Skeletal muscle cell (primary cell): ENCODE results near the gene SP2.

Experiments used
- DNase-seq: peaks from one replicate; pipeline ENCODE4 v3.0.0-alpha.2; 2010; ENCODE audit warnings: low read depth
- H3K4me3 ChIP-seq: 2 replicates; pipeline ENCODE4 v1.5.1; 2011; ENCODE audit warnings: low read depth, mild to moderate bottlenecking, control low read depth, low read length, moderate library complexity

The SP2 gene

DNA sequence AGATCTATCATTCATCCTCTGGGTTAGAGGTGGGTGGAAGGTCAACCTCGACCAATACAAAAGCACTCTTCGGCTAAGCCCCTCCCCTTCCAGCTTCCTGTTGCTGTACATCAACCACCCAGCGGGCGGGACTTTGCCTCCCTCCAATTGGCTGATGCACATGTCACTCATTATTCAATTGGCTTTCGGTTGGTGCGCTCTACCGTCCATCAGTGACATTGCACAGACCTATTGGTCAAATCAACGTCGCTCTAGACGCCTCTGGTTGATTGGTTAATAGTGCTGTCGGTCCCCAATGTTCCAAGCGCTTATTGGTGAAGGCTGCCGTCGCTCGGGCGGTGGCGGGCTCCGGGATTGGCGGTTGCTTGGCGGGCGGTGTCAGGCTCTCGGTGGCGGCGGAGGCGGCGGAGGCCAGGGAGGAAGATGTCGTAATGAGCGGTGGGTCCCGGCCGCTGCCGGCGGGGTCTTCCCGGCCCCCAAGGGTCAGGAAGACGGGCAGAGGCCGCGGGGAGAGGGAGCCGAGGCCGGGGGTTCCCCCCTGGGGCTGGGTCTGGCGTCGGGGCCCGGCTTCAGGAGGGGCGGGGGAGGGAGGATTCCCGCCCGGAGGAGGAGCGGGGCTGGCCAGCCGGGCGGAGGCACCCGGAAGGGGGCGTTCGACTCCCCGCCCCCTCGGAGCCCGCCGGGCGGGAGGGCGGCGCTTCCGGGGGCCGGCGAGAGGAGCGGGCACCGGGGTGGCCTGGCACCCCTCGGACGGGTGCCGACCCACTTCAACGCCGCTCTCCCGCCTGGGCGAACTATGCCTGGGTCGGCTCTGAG is at the start of gene SP2:
Gene SP2, plus strand, starts transcription at position 381 of the 816 bp plus-strand sequence. Its CDS starts 51 bp downstream, at position 432.
- peak; percentile 100 for DNase-seq

DNA sequence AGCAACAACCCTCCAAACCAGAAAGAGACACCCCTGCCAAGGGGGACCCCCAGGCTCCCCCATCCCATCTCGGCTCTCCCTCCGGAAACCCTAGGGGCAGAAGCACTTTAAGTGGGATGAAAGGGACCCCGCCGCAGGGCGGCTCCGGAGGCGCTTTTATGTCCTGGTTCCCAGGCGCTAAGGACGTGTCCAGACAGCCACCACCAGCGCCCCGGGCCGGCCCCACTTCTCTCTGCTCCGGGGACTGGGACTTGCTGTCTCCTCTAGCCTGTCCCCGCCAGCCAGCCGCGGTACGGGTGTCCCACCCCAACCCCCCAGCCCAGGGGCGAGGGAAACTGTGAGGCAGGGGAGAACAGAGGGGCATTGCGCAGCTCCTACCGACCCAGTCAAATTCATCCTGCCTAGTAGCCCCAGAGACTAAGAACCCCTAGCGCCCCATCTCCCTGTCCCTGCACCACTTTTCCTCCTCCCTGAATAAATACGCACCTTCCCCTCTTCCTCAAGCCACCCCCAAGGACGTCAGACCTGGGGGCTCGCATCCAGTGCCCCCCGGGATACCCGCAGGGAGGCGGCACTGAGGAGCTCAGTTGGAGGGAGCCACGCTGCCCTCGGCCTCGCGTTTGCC is 49.2 kb upstream of the SP2 start:
- H3K4me3 ChIP-seq, result peak overlapping the region; percentile 25
- DNase-seq, result no peak

More for the DNA sequence above, at the start of gene SP2:
- peak within 1 kb of the TSS; percentile 90 for H3K4me3 ChIP-seq

DNA sequence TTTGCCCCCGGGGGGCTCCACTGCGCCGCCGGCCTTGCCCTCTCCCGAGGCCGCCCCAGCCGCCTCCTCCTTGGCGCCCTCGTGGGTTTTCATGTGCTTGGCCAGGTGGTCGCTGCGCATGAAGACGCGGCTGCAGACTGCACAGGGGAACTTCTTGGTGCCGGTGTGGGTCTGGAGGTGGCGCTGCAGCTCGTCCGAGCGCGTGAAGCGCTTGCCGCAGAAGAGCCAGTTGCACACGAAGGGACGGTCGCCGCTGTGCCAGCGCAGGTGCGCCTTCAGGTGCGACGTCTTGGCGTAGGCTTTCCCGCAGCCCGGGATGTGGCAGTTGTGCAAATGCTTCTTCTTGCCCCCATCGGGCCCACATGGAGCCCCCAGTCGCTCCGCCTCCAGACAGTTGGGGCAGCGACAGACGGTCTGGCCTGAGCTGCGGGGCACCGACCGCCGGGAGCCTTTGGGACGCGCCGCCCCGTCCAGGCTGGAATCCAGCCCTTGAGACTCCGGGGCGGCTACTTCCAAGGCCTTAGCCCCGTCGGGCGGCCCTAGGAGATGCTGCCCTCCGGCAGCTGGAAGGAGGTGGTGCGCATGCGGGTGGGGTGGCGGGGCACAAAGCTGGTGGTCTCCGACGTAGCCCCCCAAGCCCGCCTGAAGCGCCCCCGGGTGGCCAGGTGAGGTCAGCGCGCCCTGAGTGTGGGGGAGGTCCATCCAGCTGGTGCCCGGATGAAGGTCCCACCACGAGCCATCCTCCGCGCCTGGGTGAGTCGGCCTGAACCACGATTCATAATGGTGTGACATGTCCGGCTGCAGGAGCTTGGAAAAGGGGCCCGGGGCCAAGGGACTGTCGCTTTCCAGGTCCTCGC is 48.5 kb upstream of the SP2 start:
- DNase-seq, result no peak
- peak overlapping the region; percentile 25 for H3K4me3 ChIP-seq

DNA sequence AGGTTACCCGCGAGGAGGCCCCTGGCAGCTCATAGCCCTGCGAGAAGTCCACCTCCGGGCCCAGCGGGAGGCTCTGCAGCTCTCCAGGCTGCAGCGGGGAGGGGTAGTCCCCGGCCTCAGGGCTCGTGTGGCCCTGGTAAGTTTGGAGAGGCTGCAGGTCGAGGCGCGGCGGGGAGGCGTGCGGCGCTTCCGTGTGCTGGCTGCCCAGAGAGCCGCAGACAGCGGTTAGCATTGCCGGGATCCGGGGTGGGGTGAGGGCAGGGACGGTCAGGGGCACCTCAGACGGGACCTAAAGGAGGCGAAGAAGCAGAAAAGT is 47.9 kb upstream of the SP2 start:
- H3K4me3 ChIP-seq, result no peak overlapping the region
- no peak for DNase-seq

DNA sequence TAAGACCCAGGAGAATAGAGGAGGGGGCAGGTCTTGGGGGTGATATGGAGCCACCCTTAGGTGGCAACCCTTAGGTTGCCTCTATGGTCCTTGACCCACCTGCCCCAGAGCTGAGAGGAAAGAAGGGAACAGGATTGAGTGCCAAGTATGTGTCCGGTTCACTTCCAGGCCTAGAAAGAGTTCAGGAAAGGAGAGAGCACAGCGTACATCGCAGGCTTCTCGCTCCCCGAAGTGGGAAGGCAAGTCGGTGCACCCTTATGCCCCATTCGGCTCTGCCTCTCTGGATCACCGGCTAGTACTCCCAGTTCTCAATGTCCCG is 45.7 kb upstream of the SP2 start:
- peak overlapping the region; percentile 38 for H3K4me3 ChIP-seq
- DNase-seq, result no peak

DNA sequence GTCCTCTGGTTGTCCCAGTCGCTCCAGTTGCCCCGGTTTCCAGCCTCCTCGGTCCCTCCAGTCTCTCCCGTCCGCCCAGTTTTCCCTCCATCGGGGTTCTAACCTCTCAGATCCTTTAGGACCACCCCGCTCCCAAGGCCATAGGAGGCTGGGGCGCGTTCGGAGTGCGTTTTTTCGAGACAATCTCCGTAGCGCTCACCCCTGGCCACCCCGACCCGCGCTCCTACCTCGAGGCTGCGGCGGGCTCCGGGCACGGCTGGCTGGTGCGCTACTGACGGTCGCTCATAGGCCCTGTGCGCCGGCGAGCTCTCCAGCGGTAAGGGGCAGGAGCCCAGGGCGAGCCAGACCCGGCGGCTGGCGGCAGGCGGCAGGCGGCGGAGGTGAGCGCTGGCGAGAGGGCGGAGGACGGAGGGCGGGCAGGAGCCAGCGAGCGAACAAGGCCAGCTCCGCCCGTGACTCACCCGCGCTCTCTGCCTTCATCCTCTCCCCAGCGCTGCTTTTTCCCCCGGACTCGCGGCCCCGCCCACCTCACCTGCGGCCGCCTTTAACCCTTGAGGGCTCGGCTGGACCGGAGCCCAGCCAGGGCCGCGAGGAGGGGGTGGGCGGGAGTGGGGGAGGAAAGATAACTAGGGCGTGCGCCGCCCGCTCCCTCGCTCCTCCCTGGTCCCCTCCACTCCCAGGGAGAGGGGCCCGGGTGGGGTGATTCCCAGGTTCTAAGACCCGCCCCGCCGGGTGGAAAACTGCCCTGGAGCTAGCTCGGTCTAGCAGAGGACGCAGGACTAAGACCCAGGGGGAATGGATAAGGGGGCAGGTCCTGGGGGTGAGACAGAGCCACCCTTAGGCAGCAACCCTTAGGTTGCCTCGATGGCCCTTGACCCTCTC is 45.1 kb upstream of the SP2 start, which contains the start of gene SP6:
Gene SP6, minus strand, starts transcription at position 472 of the 882 bp plus-strand sequence. CDS start 2,734 bp downstream, outside the sequence.
- H3K4me3 ChIP-seq, result peak within 1 kb of the TSS; percentile 38
- no peak for DNase-seq

DNA sequence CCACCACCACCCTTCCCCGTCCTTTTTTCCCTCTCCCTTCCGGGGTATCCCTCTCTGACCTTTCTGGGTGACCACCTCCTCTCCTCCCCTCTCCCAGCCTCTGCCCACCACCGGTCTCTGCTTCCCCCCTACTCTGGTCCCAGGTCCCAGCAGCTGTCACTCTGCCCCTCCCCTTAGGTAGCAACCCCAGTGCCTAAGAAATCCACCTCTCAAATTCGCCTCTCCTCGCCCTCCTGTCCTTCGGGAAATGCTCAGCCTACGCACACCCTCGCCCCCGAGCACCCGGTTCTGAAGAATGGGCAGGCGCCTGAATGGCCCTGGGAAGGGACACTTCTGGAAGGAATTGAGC is 44.3 kb upstream of the SP2 start:
- DNase-seq, result no peak
- no peak overlapping the region for H3K4me3 ChIP-seq

DNA sequence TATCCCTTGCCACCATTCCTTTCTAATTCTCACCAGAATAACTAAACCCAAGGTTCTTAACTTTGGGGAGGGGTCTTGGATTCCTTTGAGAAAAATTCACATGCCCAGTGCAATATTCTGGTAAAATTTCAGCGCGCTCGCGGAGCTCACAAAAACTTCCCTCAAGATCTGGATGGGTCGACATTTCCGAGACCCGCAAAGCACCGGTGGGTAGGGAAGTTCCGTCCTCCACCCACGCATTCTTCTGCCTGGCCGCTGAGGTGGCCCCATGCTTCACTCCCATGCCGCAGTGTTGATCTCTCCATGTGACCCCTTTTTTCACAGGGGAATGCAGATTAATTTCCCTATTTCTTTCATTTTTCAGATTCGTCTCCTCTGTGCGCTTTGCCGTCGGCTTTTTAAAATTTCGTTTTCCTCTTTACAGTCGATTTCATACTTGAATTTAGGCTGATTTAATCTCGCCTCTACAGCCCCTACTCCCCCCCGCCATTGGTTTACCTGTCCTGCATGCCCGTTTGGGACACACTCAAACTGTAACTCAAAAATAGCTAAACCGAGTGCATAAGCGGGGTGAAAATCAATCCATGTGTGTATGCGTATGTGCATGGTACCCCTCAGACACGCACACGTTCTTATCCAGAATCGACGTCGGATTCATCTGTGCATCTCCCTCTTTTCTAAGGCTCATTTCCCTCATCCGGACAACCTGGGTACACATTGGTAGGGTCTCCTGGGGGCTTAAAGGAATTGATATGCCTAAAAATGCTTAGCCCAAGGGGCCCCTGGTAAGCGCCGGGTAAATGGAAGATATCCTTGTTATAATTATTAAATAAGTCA is 43.7 kb upstream of the SP2 start:
- no peak overlapping the region for H3K4me3 ChIP-seq

DNA sequence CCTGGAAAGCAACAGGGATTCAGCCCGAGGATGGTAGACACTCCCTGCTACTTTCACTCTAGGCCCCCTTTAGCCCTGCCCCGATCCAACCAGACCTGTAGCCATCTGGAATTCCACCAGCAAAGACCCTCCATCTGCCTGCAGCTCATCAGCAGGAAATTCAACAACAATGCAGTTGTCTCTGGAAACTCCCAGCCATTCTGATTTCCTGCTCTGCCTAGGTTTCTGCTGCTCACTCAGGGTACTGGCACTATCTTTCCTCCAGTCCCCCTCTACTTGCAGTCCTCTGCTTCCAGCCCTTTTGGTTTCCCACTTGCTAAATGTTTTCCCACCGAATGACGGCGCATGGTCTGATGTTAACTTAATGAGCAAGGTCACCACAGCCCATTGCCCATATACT is 42.4 kb upstream of the SP2 start:
- no peak for DNase-seq
- no peak overlapping the region for H3K4me3 ChIP-seq

More for the DNA sequence above, 43.7 kb upstream of the SP2 start:
- no peak for DNase-seq

DNA sequence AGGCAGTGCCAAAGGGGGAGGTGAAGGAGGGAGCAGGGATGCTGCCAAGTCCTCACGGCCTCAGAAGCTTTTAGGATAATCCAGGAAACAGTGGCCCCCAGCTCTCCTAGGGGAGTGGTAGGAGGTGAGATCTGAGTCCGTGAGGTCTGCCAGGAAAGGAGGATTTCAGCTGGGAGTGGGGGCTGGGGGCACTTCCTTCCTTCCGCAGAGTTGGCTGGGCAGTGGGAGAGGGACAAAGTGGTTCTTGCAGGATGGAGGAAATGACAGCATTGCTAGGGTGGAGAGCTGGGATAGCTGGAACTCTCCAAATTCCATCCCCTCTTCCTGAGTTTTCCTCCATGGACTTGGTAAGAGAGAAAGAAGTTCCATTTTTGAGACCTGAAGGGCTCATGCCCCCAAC is 40.3 kb upstream of the SP2 start:
- DNase-seq, result no peak
- no peak overlapping the region for H3K4me3 ChIP-seq

DNA sequence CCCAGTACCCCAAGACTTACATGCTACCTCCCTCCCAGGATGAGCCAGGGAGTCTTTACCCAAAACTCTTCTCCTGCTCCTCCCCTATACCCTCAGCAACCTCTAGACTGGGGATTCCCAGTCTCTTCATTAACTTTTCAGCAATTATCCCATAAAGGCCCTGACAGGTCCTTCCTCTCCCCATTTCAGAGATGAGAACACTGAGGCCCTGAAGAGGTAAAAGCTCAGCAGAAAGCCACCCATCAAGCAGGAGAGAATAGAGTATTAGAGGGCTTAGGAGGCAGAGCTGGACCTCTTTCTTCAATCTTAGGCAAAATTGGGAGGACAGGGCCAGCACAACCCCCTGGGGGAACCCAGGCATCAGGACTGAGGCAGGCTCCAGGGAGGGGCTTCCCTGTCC is 39.2 kb upstream of the SP2 start:
- DNase-seq, result no peak
- no peak overlapping the region for H3K4me3 ChIP-seq

DNA sequence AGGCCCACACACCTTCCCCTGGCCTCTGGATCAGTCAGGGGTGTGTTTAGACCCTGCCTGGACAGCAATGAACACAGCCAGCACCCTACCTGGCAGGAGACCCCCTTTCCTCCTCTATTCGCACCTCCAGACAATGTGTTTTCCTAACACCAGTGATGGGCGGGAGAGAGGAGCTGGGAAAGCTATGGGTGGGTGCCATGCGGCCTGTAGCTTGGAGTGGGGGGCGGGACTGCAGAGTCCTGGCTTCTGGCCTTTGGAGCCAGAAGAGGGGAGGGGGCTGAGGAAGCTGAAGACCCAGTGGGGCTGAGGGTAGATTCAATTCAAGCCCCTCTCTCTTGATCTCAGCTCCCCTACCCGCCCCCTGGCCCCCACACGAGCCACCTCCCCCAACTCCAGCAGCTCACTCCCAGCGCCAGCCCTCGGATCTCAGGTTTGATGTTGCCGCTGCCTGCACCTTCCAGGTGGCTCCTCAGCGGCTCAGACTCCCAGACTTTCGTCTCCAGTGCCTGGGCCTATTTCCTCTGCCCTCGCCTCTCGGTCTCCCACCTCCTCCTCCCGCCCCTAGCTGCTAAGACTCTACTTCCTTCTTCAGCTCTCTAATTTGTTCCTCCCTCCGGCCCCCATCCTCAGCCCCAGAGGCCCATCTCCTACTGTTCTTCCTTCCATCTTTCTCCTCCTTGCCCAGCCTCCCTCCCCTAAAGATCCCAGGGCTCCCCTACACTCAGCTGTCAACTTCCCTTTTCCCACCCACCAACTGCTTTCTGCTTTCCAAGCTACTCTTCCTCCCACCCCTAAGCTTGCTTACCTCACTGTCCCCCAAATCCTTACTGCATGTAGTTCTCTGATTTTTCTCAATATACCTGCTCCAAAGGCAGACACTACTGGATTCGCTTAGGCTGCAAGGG is 38.2 kb upstream of the SP2 start:
- no peak for DNase-seq
- H3K4me3 ChIP-seq, result no peak overlapping the region

DNA sequence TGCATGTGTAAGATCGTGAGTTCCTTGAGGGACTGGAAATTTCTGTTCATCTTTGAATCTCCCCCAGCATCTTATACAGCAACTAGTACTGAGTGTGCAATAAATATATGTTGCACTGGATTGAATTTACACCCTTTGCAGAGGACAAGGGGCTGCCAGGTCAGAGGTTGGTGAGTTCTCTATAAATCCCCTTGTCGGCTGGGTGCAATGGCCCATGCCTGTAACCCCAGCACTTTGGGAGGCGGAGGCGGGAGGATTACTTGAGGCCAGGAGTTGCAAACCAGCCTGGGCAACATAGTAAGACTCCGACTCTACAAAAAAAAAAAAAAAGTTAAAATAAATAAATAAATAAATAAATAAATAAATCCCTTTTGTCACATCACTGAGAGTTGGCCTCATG is 35.6 kb upstream of the SP2 start:
- no peak overlapping the region for H3K4me3 ChIP-seq
- DNase-seq, result no peak

DNA sequence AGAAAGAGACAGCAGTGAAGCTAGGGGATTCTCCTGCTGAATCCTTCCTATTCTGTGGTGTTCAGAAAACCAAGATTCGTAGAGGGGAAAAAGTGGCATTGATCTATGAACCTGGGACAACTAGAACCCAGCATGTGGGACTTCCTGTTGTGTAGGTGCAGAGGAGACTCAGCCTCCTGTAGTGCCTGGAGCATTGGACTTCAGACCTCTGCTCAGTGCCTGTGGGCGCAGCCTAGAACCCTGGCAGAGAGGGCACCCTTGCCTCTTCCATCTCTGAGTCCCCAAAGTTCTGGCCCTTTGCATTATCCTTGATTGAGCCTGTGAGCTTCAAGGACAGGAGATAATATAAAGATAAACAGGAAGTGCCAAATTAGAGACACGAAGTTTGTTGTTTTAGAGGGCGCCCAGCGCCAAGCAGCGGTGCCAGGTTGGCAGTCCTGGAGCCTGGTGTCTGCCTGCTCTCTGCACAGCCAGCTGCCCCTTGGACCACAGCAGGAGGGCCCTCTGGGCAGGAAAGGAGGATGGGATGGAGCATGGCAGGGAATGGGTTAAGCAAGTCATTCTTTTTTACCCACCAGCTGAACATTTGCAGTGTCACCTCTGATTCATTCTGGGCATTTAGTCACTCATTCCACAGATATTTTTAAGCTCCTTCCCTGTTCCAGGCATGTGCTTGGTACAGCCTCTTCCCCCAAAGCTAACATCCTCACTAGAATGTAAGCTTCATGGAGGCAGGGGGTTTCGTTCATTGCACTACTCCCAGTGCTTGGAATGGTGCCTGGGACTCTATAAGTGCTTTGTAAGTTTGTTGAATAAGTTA is 33.2 kb upstream of the SP2 start:
- no peak overlapping the region for H3K4me3 ChIP-seq
- no peak for DNase-seq

DNA sequence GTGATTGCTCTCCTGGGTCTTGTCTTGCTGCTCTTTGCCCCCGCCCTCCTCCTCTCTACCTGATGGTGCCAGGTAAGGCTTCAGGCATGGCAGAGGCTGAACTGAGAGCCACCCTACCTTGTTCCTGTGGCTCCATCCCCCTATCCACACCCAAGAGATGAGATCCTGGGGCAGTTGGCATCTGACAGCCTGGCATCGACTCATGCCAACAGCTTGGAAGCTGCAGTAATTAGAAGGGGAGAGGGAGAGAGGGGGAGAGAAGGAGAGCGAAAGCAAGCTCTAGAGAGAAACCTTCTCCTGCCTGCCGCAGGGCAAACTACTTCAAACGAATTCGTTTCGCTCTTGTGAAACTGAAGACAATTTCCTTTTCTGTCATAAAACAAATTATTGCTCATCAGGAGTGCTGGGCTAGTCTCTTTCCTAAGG is 31.2 kb upstream of the SP2 start:
- no peak overlapping the region for H3K4me3 ChIP-seq
- no peak for DNase-seq

DNA sequence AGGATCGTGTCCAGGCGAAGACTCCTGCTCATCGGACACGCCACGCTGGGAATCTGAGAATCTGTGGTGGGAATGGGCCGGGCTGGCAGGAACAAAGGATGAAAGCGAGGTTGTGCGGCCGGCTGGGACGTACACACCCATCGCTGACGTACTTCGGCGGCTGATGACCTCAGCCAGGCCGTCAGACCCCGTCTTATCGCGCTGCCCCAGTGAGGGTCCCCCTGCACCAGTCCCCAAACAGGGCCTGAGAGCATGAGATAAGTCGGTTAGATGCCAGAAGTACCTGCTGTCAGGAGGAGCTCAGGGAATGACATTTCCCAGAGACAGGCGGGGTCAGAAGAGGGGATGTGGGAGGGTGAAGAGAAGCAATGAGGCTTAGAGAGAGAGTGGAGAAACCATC is 29.1 kb upstream of the SP2 start:
- no peak overlapping the region for H3K4me3 ChIP-seq
- no peak for DNase-seq
